Erythroblast (primary cell): ENCODE measurements around the gene PHYHIPL.

Source experiments
- GATA1 ChIP-seq: IDR thresholded peaks from 2 replicates; pipeline ENCODE4 v1.6.1; 2011; ENCODE audit warnings: low read depth, mild to moderate bottlenecking, control low read depth, low read length, moderate library complexity
- POLR2A ChIP-seq: IDR thresholded peaks from 2 replicates; pipeline ENCODE4 v1.6.1; 2011; ENCODE audit warnings: mild to moderate bottlenecking, low read length

DNA sequence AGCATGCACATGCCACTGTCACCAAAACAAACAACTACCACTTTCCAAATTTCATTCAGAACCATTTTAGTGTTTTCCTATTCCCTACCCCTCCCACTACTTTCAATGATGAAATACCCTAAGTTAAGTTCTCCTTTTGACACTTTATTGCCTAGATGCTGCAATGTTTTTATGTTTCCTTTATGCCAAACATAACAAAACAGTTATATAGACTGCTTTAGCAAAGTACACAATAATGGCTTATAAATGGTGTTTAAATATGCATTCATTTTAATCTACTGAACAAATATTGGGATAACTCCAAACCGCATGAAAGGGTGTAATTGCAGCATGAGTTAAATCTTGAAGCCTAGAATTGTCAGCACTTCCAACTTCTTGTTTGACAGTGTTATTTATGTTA, 69.2 kb downstream of the PHYHIPL start:
- no peak for TF ChIP-seq POLR2A
- no peak for TF ChIP-seq GATA1
